OCI-LY7 (cell line): ENCODE results near the gene NINJ2.
"Not testable (repeated sequence)": the region's sequence is repeated elsewhere in the genome, so short reads cannot be mapped to it uniquely, and the experiment has no call there.

Experiments
- CTCF ChIP-seq: fragments of 200-600 bp; sonication (generic); conservative IDR thresholded peaks from 2 replicates; pipeline ENCODE4 v1.5.1; 2014; ENCODE audit warnings: mild to moderate bottlenecking, antibody characterized with exemption, low read length, moderate library complexity, mixed read lengths
- EZH2phosphoT487 ChIP-seq: fragments of 200-600 bp; sonication (generic); IDR thresholded peaks from 2 replicates; pipeline ENCODE4 v1.6.1; 2018; ENCODE audit warnings: low read depth, borderline replicate concordance, mild to moderate bottlenecking, mixed run types, antibody characterized with exemption, low read length, moderate library complexity, mixed read lengths

DNA sequence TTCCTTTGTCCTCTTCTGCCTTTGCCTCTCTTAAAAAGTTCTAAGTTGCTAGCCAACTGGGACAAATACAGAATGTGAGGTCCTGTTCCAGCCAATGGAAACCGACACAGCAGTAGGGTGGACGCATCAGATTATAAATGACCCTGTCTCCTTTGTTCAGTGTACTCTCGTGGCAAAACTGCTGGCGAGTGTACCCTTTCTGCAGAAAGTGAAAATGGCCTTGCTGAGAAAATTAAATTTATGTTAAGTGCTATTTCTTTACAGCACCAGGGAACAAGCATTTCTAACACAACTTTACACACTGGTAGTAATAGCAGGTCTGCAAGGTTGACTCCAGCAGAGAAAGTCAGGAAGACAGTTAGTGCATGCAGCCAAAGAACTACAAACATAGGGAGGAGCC, 35.0 kb upstream of the NINJ2 start:
- TF ChIP-seq CTCF, EZH2phosphoT487: not testable (repeated sequence)
